Spleen (tissue), 11 donors: ENCODE data around the gene ACO2. TPM values are rescaled to one million over a fixed set of nuclear protein-coding genes. Genes with fewer than 3 reads are reported as not detected.

Source experiments
- DNase-seq: peaks from one replicate; pipeline ENCODE4 v3.0.0-alpha.2; 2020
- H3K27ac ChIP-seq, 8 donors: fragments of 200-600 bp; sonication (generic) in 7 of 8; 1 replicate in 4 of 8; 2 replicates in 4 of 8; pipeline versions ENCODE4 v1.5.0 to v1.8.0; 2016 to 2021; ENCODE audit warnings: inconsistent platforms in 4 of 8, mild to moderate bottlenecking in 4 of 8, moderate library complexity in 1 of 8
- H3K27me3 ChIP-seq, 7 donors: fragments of 200-600 bp; sonication (generic) in 6 of 7; replicated peaks in 1 of 7; 1 replicate in 4 of 7; 2 replicates in 3 of 7; pipeline versions ENCODE4 v1.5.0 to v1.8.0; 2016 to 2021; ENCODE audit warnings: inconsistent platforms in 3 of 7, mild to moderate bottlenecking in 1 of 7
- H3K36me3 ChIP-seq, 6 donors: fragments of 200-600 bp; sonication (generic) in 5 of 6; 1 replicate in 4 of 6; 2 replicates in 2 of 6; pipeline versions ENCODE4 v1.5.0 to v1.8.0; 2016 to 2021; ENCODE audit warnings: inconsistent platforms in 2 of 6
- H3K4me1 ChIP-seq, 6 donors: fragments of 200-600 bp; sonication (generic) in 5 of 6; 1 replicate in 3 of 6; 2 replicates in 3 of 6; pipeline versions ENCODE4 v1.5.0 to v1.8.0; 2016 to 2021; ENCODE audit warnings: inconsistent platforms in 3 of 6
- H3K4me3 ChIP-seq, 8 donors: fragments of 200-600 bp; sonication (generic) in 7 of 8; 1 replicate in 4 of 8; 2 replicates in 4 of 8; pipeline versions ENCODE4 v1.5.0 to v1.8.0; 2016 to 2021; ENCODE audit warnings: inconsistent platforms in 4 of 8, mild to moderate bottlenecking in 4 of 8, moderate library complexity in 2 of 8
- H3K9me3 ChIP-seq, 8 donors: fragments of 200-600 bp; sonication (generic) in 7 of 8; 1 replicate in 4 of 8; 2 replicates in 4 of 8; pipeline versions ENCODE4 v1.5.0 to v1.8.0; 2016 to 2021; ENCODE audit warnings: inconsistent platforms in 4 of 8
- POLR2A ChIP-seq, 3 donors: fragments of 450-650 bp; IDR thresholded peaks; one replicate each; pipeline ENCODE4 v1.5.1; 2017; ENCODE audit warnings: antibody characterized with exemption in 3 of 3, mild to moderate bottlenecking in 1 of 3
- POLR2AphosphoS5 ChIP-seq, 3 donors: sonication (generic); formaldehyde crosslinking; IDR thresholded peaks; one replicate each; pipeline ENCODE4 v1.5.1; 2017; ENCODE audit warnings: antibody characterized with exemption in 3 of 3
- WGBS, 5 donors: extraction: QIAGEN DNeasy Blood & Tissue Kit in 3 of 5; methylation state at CpG; one replicate each; pipeline versions ENCODE4 v1.1.5 to v1.1.7; 2013 to 2018; 5-methylcytosine and 5-hydroxymethylcytosine counted together
- intact Hi-C: fragments of 100-400 bp; cut with DNase I; formaldehyde crosslinking; loops from one replicate; pipeline ENCODE4 v1.15.0; 2023; ENCODE audit warnings: low total_unique reads
- polyA plus RNA-seq, 3 donors: library from polyadenylated mRNA; stranded (reverse); fragments of 200-250 nt; gene quantifications; one replicate each; pipeline ENCODE4 v1.2.1, GENCODE V29; 2013
- total RNA-seq, 7 donors: library from RNA; depleted of rRNA in 3 of 7; stranded (reverse); fragments of >200 nt in 3 of 7; fragmentation: NEBNext Ultra II Directional in 4 of 7; extraction: Animal tissue kit (Norgen Biotek cat#: 25700) in 4 of 7; gene quantifications; one replicate each; pipeline versions ENCODE4 v1.1.0 to v1.2.1, GENCODE V29; 2016 to 2021
- TF ChIP-seq, protein P1 (sequence below), 11 experiments: fragments of 200-600 bp in 7 of 11; fragments of 450-650 bp in 4 of 11; sonication (generic) in 4 of 11; IDR thresholded peaks in 8 of 11; conservative IDR thresholded peaks in 3 of 11; 1 replicate in 7 of 11; 2 replicates in 4 of 11; pipeline versions ENCODE4 v1.4.0 to v1.8.0; 2016 to 2021; ENCODE audit warnings: antibody characterized with exemption in 11 of 11, inconsistent platforms in 4 of 11, mild to moderate bottlenecking in 1 of 11
- donor health status: healthy with polysubstance abuse.
- donor health status: DM: no; HTN: no; CAD: no; lungs with moderate emphysema.
- donor health status: DM: no; HTN: no; CAD: no.
- donor health status: Bipolar disorder and iron deficiency.
- donor health status: healthy.
- donor health status: DM: no; HTN: no; CAD: no.
- donor health status: DM: yes; HTN: yes; CAD: no.

Gene ACO2
- total and polyA plus RNA-seq, 10 donors, result 21.4 to 82.0 (median 67.2) TPM

DNA sequence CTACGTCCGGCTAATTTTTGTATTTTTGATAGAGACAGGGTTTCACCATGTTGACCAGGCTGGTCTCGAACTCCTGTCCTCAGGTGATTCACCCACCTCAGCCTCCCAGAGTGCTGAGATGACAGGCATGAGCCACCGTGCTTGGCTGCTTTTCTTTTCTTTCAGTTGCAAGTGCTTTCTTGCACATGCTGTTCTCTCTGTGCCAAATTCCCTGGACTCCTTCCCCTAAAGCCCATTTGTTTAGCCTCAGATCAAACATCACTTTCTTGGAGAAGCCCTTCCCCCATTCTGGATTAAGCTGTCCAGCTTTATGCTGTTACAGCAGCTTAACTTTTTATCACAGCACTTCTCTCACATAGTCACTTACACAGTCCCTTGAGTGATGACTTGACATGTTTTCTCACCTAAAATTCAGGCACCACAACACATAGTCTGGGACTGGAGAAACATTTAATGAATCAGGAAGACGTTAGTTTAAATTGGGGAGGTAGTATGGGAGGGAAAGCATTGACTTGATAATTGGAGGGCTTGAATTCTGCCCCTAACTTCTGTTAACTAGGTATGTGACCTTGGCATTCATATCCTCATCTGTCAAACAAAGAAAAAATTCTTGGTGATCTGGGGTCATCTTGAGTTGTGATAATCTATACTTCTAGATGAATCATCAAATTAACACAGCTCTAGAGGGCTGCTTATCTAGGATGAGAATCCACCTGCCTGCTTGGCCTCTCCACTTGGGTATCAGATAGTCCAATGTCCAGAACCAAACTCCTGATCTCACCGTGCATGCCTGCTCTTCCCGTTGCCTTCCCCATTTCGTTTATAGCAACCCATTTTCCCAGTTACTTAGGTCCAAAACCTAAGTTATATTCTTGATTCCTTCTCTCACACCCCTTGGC, 18.4 kb downstream of the ACO2 start:
- no peak overlapping the region for H3K4me3 ChIP-seq
- no peak overlapping the region for H3K27ac ChIP-seq
- H3K36me3 ChIP-seq, result peaks cover 0 to 7% (median 0%) of the 10 kb centered on the region in 6 donors
- no peaks in the 10 kb centered on the region for H3K9me3 ChIP-seq
- TF ChIP-seq POLR2A (IDR thresholded peaks at IDR 0.05) (no peak), POLR2AphosphoS5 (IDR thresholded peaks at IDR 0.05) (no peak)
- TF ChIP-seq, protein P1, sequence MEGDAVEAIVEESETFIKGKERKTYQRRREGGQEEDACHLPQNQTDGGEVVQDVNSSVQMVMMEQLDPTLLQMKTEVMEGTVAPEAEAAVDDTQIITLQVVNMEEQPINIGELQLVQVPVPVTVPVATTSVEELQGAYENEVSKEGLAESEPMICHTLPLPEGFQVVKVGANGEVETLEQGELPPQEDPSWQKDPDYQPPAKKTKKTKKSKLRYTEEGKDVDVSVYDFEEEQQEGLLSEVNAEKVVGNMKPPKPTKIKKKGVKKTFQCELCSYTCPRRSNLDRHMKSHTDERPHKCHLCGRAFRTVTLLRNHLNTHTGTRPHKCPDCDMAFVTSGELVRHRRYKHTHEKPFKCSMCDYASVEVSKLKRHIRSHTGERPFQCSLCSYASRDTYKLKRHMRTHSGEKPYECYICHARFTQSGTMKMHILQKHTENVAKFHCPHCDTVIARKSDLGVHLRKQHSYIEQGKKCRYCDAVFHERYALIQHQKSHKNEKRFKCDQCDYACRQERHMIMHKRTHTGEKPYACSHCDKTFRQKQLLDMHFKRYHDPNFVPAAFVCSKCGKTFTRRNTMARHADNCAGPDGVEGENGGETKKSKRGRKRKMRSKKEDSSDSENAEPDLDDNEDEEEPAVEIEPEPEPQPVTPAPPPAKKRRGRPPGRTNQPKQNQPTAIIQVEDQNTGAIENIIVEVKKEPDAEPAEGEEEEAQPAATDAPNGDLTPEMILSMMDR (IDR thresholded peaks at IDR 0.05 in 8 of 11, conservative IDR thresholded peaks at IDR 0.05 in 3 of 11), result no peak
- intact Hi-C loops, result no loop called here
- H3K4me1 ChIP-seq, result peaks cover 4 to 99% (median 58%) of the 10 kb centered on the region in 6 donors
- WGBS, 5 donors, result 85 to 94% (median 87%) methylated on average over 8 of the region's 8 CpGs
- H3K27me3 ChIP-seq, result no peaks in the 10 kb centered on the region
- no peak for DNase-seq

DNA sequence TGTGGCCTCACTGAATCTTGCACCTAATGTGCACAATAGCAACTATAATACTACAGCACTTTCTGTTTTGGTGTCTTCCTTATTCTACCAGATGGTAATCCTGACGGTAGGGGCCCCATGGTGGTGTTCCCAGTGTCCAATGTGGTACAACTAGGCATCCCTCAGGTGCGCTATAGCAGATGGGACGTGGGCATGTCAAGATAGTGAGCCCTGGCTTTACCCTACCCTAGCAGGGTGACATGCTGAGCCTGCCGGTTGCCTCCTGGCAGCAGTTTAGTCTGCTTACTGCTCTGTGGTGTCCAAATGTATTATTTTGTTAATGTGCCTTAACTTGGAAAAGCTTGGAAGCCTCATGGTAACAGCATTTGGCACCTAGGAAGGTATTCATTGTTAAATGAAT, 19.2 kb downstream of the ACO2 start:
- TF ChIP-seq POLR2AphosphoS5 (IDR thresholded peaks at IDR 0.05) (no peak), POLR2A (IDR thresholded peaks at IDR 0.05) (no peak)
- TF ChIP-seq, protein P1 (IDR thresholded peaks at IDR 0.05 in 8 of 11, conservative IDR thresholded peaks at IDR 0.05 in 3 of 11), result no peak
- WGBS, 5 donors, result 88 to 95% (median 89%) methylated on average over 4 of the region's 4 CpGs
- Histone ChIP-seq H3K27ac (no peak overlapping the region), H3K27me3 (no peaks in the 10 kb centered on the region), H3K9me3 (no peaks in the 10 kb centered on the region), H3K4me3 (no peak overlapping the region), H3K4me1 (peaks cover 4 to 92% (median 50%) of the 10 kb centered on the region in 6 donors), H3K36me3 (peaks cover 0 to 7% (median 0%) of the 10 kb centered on the region in 6 donors)
- intact Hi-C loops, result no loop called here
- DNase-seq, result no peak

DNA sequence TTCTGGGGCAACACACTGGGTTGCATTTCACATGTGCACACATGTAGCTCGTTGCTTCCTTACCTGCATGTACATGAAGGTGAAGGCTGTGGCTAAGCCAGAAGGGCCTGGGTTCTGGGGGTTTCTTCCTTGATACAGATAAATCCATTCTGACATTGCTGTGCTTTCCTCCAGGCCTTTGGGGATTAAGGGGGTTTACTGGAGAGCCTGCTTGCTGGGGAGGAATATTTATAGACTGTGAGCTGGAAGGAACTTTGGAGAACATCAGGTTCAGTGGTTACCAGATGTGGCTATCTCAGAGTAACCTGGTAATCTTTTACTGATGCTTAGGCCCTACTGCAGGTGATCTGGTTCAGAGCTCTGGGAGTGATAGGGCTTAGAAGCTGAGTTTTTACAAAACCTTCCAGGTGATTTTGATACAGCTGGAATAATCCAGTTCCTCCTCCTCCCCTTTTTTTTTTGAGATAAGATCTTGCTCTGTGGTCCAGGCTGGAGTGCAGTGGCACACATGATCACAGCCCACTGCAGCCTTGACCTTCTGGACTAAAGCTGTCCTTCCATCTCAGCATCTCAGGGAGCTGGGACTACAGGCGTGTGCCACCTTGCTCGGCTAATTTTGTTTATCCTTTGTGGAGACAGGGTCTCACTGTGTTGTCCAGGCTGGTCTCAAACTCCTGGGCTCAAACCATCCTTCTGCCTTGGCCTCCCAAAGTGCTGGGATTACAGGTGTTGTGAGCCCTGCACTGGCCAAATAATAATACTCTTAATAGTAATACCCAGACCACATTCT, 19.9 kb downstream of the ACO2 start:
- DNase-seq, result no peak
- TF ChIP-seq POLR2A (IDR thresholded peaks at IDR 0.05) (no peak), POLR2AphosphoS5 (IDR thresholded peaks at IDR 0.05) (no peak)
- TF ChIP-seq, protein P1 (IDR thresholded peaks at IDR 0.05 in 8 of 11, conservative IDR thresholded peaks at IDR 0.05 in 3 of 11), result no peak
- H3K4me1 ChIP-seq, result peaks cover 4 to 85% (median 43%) of the 10 kb centered on the region in 6 donors
- no peak overlapping the region for H3K4me3 ChIP-seq
- H3K27me3 ChIP-seq, result no peaks in the 10 kb centered on the region
- H3K27ac ChIP-seq, result no peak overlapping the region
- intact Hi-C loops, result no loop called here
- WGBS, 5 donors, result 70 to 95% (median 83%) methylated on average over 3 of the region's 3 CpGs
- no peaks in the 10 kb centered on the region for H3K9me3 ChIP-seq
- peaks cover 0 to 9% (median 0%) of the 10 kb centered on the region in 6 donors for H3K36me3 ChIP-seq
